OCI-LY3 (cell line): ENCODE data around the gene SPAG5.

Experiments used
- H2AFZ ChIP-seq: fragments of 200-600, 300-600 bp; shearing (Covaris generic); 2 replicates; pipeline ENCODE4 v1.6.0; 2014; ENCODE audit warnings: antibody characterized with exemption, low read depth, low read length
- H3K27ac ChIP-seq: fragments of 200-600, 300-600 bp; sonication (generic); 2 replicates; pipeline ENCODE4 v1.5.1; 2014; ENCODE audit warnings: mild to moderate bottlenecking, low read length, moderate library complexity, mixed read lengths
- H3K27me3 ChIP-seq: fragments of 200-600, 300-600 bp; sonication (generic); 2 replicates; pipeline ENCODE4 v1.6.1; 2014; ENCODE audit warnings: low read depth, low read length, mixed read lengths
- H3K36me3 ChIP-seq: fragments of 200-600, 300-600 bp; sonication (generic); replicated peaks from 2 replicates; pipeline ENCODE3; 2014; ENCODE audit warnings: low read depth, low read length, mixed read lengths
- H3K4me1 ChIP-seq: fragments of 300-600, 200-600 bp; sonication (generic); 2 replicates; pipeline ENCODE4 v1.6.1; 2014; ENCODE audit warnings: low read length, mixed read lengths
- H3K4me2 ChIP-seq: fragments of 200-600, 300-600 bp; sonication (generic); 2 replicates; pipeline ENCODE4 v1.6.1; 2014; ENCODE audit warnings: low read length, mixed read lengths
- H3K4me3 ChIP-seq: fragments of 300-600, 200-600 bp; sonication (generic); 2 replicates; pipeline ENCODE4 v1.5.1; 2014; ENCODE audit warnings: antibody characterized with exemption, mild to moderate bottlenecking, low read length, moderate library complexity
- H3K79me2 ChIP-seq: fragments of 300-600, 200-600 bp; shearing (Covaris generic); 2 replicates; pipeline ENCODE4 v1.6.1; 2014; ENCODE audit warnings: mild to moderate bottlenecking, low read length, mixed read lengths
- H3K9ac ChIP-seq: fragments of 300-600, 200-600 bp; shearing (Covaris generic); 2 replicates; pipeline ENCODE4 v1.6.0; 2014; ENCODE audit warnings: mild to moderate bottlenecking, low read length, moderate library complexity
- H3K9me3 ChIP-seq: fragments of 200-600, 300-600 bp; shearing (Covaris generic); 2 replicates; pipeline ENCODE4 v1.6.1; 2014; ENCODE audit warnings: low read length, mixed read lengths; ENCODE audit not compliant: insufficient read depth
- H4K20me1 ChIP-seq: fragments of 200-600, 300-600 bp; sonication (generic); 2 replicates; pipeline ENCODE4 v1.6.1; 2016; ENCODE audit warnings: low read length, mixed read lengths; ENCODE audit not compliant: insufficient read depth
- EZH2phosphoT487 ChIP-seq: fragments of 200-600 bp; shearing (Covaris generic); IDR thresholded peaks from 2 replicates; pipeline ENCODE4 v1.6.1; 2018; ENCODE audit warnings: antibody characterized with exemption, mixed run types, low read depth
- TF ChIP-seq, protein P1 (sequence below): fragments of 200-600, 300-600 bp; sonication (generic); IDR thresholded peaks from 2 replicates; pipeline ENCODE4 v1.5.1; 2014; ENCODE audit warnings: antibody characterized with exemption, low read length, low read depth

The SPAG5 gene

DNA sequence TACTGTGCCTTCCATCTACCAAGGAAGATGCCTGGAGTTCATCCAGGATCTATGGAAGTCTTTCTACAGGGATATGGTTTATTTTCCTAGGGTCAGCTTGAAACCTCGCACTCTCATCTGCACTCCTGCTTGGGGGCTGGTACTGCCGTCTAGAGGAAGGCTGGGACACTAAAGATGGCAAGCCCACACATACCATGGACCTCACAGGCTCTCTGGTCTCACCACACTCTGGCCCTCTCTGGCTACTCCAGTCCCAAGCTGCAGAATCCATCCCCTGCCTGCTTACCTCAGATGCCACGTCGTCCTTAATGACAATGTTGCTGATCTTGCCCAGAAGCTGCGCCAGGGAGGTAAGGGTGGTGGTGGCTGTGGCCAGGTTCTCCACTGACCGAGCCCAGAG lies 44.3 kb downstream of the SPAG5 start:
- Histone ChIP-seq H3K36me3 (peaks cover 64% of the 10 kb centered on the region), H3K4me2 (no peak overlapping the region), H3K27me3 (no peaks in the 10 kb centered on the region), H4K20me1 (0 out of 2 replicates have a peak, but pooled peaks cover 3% of the 10 kb centered on the region), H3K9ac (no peak overlapping the region), H3K27ac (no peak overlapping the region), H3K4me3 (no peak overlapping the region), H3K79me2 (peaks cover 29% of the 10 kb centered on the region), H2AFZ (no peak overlapping the region), H3K4me1 (peaks cover 46% of the 10 kb centered on the region), H3K9me3 (no peaks in the 10 kb centered on the region)
- no peak for TF ChIP-seq EZH2phosphoT487

DNA sequence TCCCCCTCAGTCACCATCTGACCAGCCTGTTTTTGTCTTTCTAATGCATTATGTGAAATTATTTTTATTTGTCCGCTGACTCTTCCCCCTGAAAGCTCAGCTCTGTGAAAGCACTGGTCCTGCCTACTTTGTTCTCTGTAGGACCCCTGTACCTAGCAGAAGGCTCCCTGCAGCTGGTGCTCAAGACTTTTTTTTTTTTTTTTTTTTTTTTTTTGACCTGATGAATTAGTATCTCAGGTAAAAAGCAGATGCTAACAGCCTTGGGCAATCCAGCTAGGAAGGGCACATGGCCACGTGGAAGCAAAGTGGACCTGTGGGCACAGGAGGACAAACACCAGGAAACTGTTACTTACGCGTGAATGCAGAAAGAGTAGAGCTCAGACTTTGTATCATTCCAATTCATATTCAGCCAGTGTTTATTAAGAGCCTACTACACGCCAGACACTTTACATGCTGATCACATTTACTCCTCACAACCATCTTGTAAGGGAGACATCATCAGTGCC lies 45.8 kb downstream of the SPAG5 start:
- Histone ChIP-seq H3K36me3 (peaks cover 65% of the 10 kb centered on the region), H3K9ac (no peak overlapping the region; the same call in 1 of the 2 replicates)

DNA sequence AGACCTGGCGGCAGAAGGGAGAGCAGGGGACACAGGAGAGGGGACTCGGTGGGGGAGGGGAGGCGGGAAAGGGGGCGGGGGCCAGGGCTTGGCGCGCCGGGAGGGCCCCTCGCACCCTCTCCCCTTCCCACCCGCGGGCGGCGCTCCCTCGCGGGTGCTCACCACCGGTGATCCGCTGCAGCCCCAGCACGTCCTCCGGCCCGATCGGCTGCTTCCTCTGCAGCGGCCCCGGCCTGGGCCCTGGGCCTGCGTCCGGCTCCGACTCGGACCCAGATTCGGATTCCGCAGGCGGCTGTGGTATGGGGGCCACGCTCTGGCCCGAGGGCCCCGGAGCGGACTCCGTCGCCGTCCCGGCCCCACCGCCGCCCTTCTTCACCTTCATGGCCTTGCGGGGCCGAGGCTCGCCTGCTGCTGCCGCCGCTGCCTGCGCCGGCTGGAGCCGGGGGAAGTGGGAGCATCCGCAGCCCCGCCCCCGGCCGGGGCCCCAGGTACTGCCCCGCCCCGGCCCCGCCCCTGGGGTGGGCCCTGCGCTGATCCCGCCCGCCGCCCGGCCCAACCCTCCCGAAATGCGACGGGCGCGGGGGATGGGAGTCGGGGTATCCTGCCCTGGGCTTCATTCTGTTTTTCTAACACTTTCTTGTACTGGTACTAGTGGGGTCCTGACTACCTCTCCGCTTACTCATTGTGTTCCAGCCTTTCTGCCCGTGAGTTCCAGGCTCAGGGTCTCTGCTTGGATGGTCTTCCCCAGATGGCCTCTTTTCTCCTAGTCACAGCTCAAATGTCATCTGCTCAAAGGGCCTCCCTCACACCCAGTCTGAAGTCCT lies 46.4 kb downstream of the SPAG5 start, which contains the start of gene UNC119:
TSS of gene UNC119 (minus strand) at position 449 of the 824 bp plus-strand sequence. CDS start at position 382, 67 bp downstream.
- peak within 1 kb of the TSS; percentile 96 for H3K4me3 ChIP-seq
- no peaks in the 10 kb centered on the region for H3K9me3 ChIP-seq
- peak within 1 kb of the TSS; percentile 87 for H3K4me2 ChIP-seq
- H3K79me2 ChIP-seq, result peaks cover 50% of the 10 kb centered on the region
- peak within 1 kb of the TSS; percentile 98 for H3K27ac ChIP-seq
- H4K20me1 ChIP-seq, result no peaks in the 10 kb centered on the region
- TF ChIP-seq EZH2phosphoT487, result no peak
- TF ChIP-seq, protein P1, sequence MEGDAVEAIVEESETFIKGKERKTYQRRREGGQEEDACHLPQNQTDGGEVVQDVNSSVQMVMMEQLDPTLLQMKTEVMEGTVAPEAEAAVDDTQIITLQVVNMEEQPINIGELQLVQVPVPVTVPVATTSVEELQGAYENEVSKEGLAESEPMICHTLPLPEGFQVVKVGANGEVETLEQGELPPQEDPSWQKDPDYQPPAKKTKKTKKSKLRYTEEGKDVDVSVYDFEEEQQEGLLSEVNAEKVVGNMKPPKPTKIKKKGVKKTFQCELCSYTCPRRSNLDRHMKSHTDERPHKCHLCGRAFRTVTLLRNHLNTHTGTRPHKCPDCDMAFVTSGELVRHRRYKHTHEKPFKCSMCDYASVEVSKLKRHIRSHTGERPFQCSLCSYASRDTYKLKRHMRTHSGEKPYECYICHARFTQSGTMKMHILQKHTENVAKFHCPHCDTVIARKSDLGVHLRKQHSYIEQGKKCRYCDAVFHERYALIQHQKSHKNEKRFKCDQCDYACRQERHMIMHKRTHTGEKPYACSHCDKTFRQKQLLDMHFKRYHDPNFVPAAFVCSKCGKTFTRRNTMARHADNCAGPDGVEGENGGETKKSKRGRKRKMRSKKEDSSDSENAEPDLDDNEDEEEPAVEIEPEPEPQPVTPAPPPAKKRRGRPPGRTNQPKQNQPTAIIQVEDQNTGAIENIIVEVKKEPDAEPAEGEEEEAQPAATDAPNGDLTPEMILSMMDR, result no peak
- peaks cover 54% of the 10 kb centered on the region for H3K4me1 ChIP-seq
- no peak within 1 kb of the TSS for H2AFZ ChIP-seq
- peaks cover 60% of the 10 kb centered on the region for H3K36me3 ChIP-seq
- no peaks in the 10 kb centered on the region for H3K27me3 ChIP-seq
- H3K9ac ChIP-seq, result peak within 1 kb of the TSS; percentile 91

More for the DNA sequence above, 45.8 kb downstream of the SPAG5 start:
- H4K20me1 ChIP-seq, result no peaks in the 10 kb centered on the region
- TF ChIP-seq EZH2phosphoT487, result no peak
- TF ChIP-seq, protein P1, result no peak
- H2AFZ ChIP-seq, result no peak overlapping the region
- no peak overlapping the region for H3K27ac ChIP-seq
- H3K4me3 ChIP-seq, result peak overlapping the region; percentile 96
- H3K4me2 ChIP-seq, result peak overlapping the region; percentile 68
- H3K27me3 ChIP-seq, result no peaks in the 10 kb centered on the region
- H3K79me2 ChIP-seq, result peaks cover 44% of the 10 kb centered on the region
- H3K9me3 ChIP-seq, result no peaks in the 10 kb centered on the region
- H3K4me1 ChIP-seq, result peaks cover 52% of the 10 kb centered on the region

DNA sequence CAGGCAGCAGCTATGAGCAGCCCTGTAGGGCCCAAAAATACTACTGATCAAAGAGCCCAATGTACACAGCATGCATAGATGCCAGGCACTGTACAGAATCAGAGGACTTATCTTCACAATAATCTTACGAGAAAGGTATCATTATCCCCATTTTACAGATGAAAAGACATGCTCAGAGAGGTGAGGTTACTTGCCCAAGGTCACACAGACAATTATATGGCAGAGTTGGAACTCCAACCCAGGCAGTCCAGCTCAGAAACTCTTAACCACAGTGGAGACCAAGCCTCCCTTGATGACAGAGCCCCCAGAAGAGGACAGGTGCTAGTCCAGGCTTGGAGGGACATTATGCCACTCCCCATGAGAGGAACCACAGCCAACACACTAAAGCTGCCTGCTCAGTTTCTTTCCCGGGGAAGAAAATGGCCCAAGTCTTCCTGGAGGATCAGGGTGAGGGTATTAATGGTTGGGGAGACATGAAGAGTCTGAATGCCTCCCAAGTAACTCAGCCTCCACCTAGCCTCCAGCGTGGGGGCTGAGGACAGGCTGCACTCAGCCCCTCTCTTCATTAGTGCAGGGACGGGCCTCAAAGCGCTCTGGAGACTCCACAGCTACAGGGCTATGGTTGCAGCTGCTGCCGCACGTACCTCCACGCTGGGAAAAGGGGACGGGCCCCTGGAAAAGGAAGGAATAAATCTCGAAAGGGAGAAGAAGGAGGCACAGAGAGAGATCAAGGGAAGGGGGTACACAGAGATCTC lies 47.2 kb downstream of the SPAG5 start:
- H3K27me3 ChIP-seq, result no peaks in the 10 kb centered on the region
- H3K79me2 ChIP-seq, result peaks cover 55% of the 10 kb centered on the region
- H4K20me1 ChIP-seq, result no peaks in the 10 kb centered on the region
- peak overlapping the region; percentile 98 for H3K27ac ChIP-seq
- peak overlapping the region; percentile 87 for H3K4me2 ChIP-seq
- H3K36me3 ChIP-seq, result peaks cover 60% of the 10 kb centered on the region
- peak overlapping the region; percentile 96 for H3K4me3 ChIP-seq
- no peak for TF ChIP-seq EZH2phosphoT487
- TF ChIP-seq, protein P1, result no peak
- no peak overlapping the region for H2AFZ ChIP-seq
- no peaks in the 10 kb centered on the region for H3K9me3 ChIP-seq
- peak overlapping the region; percentile 91 for H3K9ac ChIP-seq
- H3K4me1 ChIP-seq, result peaks cover 60% of the 10 kb centered on the region
